ENCODE measurements around the gene SMIM27. TPM values are rescaled to one million over a fixed set of nuclear protein-coding genes. Genes with fewer than 3 reads are reported as not detected.
"Not testable (repeated sequence)": the region's sequence is repeated elsewhere in the genome, so short reads cannot be mapped to it uniquely, and the experiment has no call there.

SMIM27 gene
- total and polyA plus RNA-seq, 7 donors, result 1.8 to 20.4 (median 7.8) TPM

DNA sequence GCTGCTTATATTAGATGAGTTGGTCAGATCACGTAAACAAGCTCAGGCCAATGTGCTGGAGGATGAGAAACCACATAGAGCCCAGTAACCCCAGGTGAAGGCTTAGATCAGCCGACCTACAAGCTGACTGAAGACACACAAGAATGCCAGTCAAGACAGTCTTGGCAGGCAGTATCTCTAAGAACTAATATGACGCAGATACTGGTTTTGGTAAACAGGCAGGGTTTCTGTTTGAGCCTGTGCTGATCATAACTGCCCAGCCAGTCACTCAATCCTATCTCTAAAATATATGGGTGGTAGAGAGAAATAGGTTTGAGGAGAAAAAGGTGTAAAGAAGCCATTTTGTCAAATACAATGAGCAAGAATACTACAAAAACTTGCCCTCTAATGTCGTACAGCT lies 18.3 kb upstream of the SMIM27 start:
- 96 to 97% methylated on average over 4 of the region's 4 CpGs for WGBS, 2 donors

DNA sequence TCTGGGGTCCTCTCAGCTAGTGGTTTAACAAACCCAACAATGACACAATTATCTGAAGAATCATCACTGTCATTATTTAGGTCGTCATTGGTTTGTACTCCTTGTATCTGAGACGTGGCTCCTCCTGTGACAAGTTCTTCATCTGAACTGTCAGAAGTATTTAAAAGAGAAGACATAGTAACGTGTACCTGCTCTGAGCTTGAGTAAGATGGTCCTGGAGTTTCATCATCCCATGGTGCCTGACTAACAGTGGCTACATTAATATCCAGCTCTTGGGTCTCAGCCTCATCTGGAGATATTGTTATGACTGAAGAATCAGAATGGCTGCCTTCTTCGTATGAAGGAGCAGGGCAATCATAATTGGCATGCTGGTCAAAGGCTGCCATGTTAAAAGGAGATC lies 9.1 kb upstream of the SMIM27 start:
- peaks cover 0 to 11% (median 2%) of the 10 kb centered on the region in 4 donors for H3K4me1 ChIP-seq
- H3K27me3 ChIP-seq, result no peaks in the 10 kb centered on the region
- no peaks in the 10 kb centered on the region for H3K9me3 ChIP-seq
- TF ChIP-seq EP300 (IDR thresholded peaks at IDR 0.05), result no peak
- TF ChIP-seq POLR2A (IDR thresholded peaks at IDR 0.05), result no peak
- TF ChIP-seq CTCF (IDR thresholded peaks at IDR 0.05), result no peak
- TF ChIP-seq POLR2AphosphoS5 (IDR thresholded peaks at IDR 0.05), result no peak
- intact Hi-C loops (cut with DNase I), result no loop called here
- no peak overlapping the region for H3K4me3 ChIP-seq
- H3K36me3 ChIP-seq, result peaks cover 0 to 32% (median 6%) of the 10 kb centered on the region in 4 donors
- no peak overlapping the region for H3K27ac ChIP-seq
- no peak for DNase-seq
- WGBS, 2 donors, result 93 to 96% methylated on average over 4 of the region's 4 CpGs

More for the DNA sequence above, 18.3 kb upstream of the SMIM27 start:
- Histone ChIP-seq H3K36me3 (peaks cover 0 to 8% (median 0%) of the 10 kb centered on the region in 4 donors), H3K27ac (no peak overlapping the region), H3K4me1 (no peaks in the 10 kb centered on the region), H3K27me3 (no peaks in the 10 kb centered on the region), H3K4me3 (no peak overlapping the region), H3K9me3 (no peaks in the 10 kb centered on the region)
- TF ChIP-seq CTCF (IDR thresholded peaks at IDR 0.05), result no peak
- no peak for TF ChIP-seq EP300 (IDR thresholded peaks at IDR 0.05)
- no peak for TF ChIP-seq POLR2A (IDR thresholded peaks at IDR 0.05)
- TF ChIP-seq POLR2AphosphoS5 (IDR thresholded peaks at IDR 0.05), result no peak
- intact Hi-C loops (cut with DNase I), result no loop called here
- DNase-seq, result no peak

DNA sequence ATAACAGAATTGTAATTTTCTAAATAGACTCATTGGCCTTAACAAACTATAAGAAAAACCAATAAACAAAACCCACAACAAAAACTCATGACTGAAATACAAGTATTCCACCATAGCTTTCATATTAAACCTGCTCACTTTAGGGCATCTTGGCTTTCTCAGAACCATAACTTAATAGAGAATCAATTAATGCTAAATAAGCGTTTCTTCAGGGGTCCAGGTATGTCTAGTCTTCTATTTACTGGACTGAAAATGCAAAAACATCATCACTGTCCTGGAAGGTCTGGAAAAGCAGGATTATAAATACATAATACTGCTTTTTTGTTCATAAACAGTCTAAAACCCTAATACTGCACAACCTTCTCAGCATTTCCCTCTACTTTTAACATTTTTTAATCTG lies 6.2 kb upstream of the SMIM27 start:
- peaks cover 0 to 32% (median 6%) of the 10 kb centered on the region in 4 donors for H3K36me3 ChIP-seq
- TF ChIP-seq EP300 (IDR thresholded peaks at IDR 0.05), result no peak
- no peak for TF ChIP-seq CTCF (IDR thresholded peaks at IDR 0.05)
- no peak for TF ChIP-seq POLR2AphosphoS5 (IDR thresholded peaks at IDR 0.05)
- no peak for TF ChIP-seq POLR2A (IDR thresholded peaks at IDR 0.05)
- peaks cover 0 to 30% (median 22%) of the 10 kb centered on the region in 4 donors for H3K4me1 ChIP-seq
- H3K27ac ChIP-seq, result no peak overlapping the region
- H3K27me3 ChIP-seq, result no peaks in the 10 kb centered on the region
- no peak for DNase-seq
- intact Hi-C loops (cut with DNase I), result no loop called here
- 96 to 100% methylated on average over 1 of the region's 1 CpG for WGBS, 2 donors
- H3K9me3 ChIP-seq, result no peaks in the 10 kb centered on the region
- H3K4me3 ChIP-seq, result no peak overlapping the region

DNA sequence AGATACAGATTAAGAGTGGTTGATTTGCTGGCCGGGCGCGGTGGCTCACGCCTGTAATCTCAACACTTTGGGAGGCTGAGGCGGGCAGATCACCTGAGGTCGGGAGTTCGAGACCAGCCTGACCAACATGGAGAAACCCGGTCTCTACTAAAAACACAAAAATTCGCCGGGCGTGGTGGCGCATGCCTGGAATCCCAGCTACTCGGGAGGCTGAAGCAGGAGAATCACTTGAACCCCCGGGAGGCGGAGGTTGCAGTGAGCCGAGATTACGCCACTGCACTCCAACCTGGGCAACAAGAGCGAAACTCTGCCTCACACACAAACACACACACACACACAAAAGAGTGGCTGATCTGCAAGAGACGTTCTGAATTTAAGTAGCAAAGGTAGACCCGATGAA lies 3.9 kb upstream of the SMIM27 start:
- H3K27me3 ChIP-seq; intact Hi-C loops (cut with DNase I): not testable (repeated sequence)
- WGBS, 2 donors, result 97 to 98% methylated on average over 20 of the region's 20 CpGs

GRCh38 chr9:32550150-32550561 lies 2.0 kb upstream of the SMIM27 start:
- WGBS, 2 donors, result 2 to 5% methylated on average over 10 of the region's 10 CpGs
- no peaks in the 10 kb centered on the region for H3K9me3 ChIP-seq
- TF ChIP-seq EP300 (IDR thresholded peaks at IDR 0.05), result no peak
- TF ChIP-seq POLR2AphosphoS5 (IDR thresholded peaks at IDR 0.05), result no peak
- no peak for TF ChIP-seq CTCF (IDR thresholded peaks at IDR 0.05)
- H3K4me3 ChIP-seq, result peak overlapping the region; percentile 62 to 93 (median 84)
- H3K27me3 ChIP-seq, result no peaks in the 10 kb centered on the region
- H3K4me1 ChIP-seq, result peaks cover 0 to 32% (median 27%) of the 10 kb centered on the region in 4 donors
- no peaks in the 10 kb centered on the region for H3K36me3 ChIP-seq
- DNase-seq, result no peak
- intact Hi-C loops (cut with DNase I), result loop anchor here (2.0 kb wide), 2 partner anchors 23 kb away; partner anchors contain the start of genes NDUFB6 and RIGI
- peak overlapping the region; percentile 89 to 99 (median 94) for H3K27ac ChIP-seq

More for the DNA sequence above, 3.9 kb upstream of the SMIM27 start:
- peaks cover 0 to 33% (median 27%) of the 10 kb centered on the region in 4 donors for H3K4me1 ChIP-seq
- not testable (repeated sequence) for H3K4me3 ChIP-seq, H3K27ac ChIP-seq, DNase-seq, H3K36me3 ChIP-seq, H3K9me3 ChIP-seq

Data from sigmoid colon (tissue), 7 donors.